B cell (primary cell): Measurements from ENCODE around the gene GPC4. TPM values are rescaled to one million over a fixed set of nuclear protein-coding genes. Genes with fewer than 3 reads are reported as not detected.

Experiments used
- ATAC-seq: fragments of 200-7000 bp; cut with Tn5 transposase; one replicate; pipeline ENCODE4 v1.10.0; 2021; ENCODE audit warnings: low read depth, mild to moderate bottlenecking, moderate number of reproducible peaks, moderate library complexity
- CTCF ChIA-PET: fragments of 350-600 bp; sonication (Branson Sonifier 250); formaldehyde crosslinking; loops from one replicate; lab custom pipeline; 2021; ENCODE audit warnings: antibody characterized with exemption, inconsistent platforms; lab: Charles Lee
- POLR2A ChIA-PET: fragments of 350-600 bp; sonication (Branson Sonifier 250); formaldehyde crosslinking; loops from one replicate; lab custom pipeline; 2021; ENCODE audit warnings: antibody characterized with exemption; lab: Charles Lee
- DNase-seq: peaks from one replicate; pipeline ENCODE4 v3.0.0; 2013
- H2AFZ ChIP-seq: 2 replicates; pipeline ENCODE4 v1.6.1; 2012; ENCODE audit warnings: mild to moderate bottlenecking, low read depth, low read length; ENCODE audit not compliant: insufficient read depth, poor library complexity, severe bottlenecking
- H3K27ac ChIP-seq, 2 donors: 1 replicate in 1 of 2; 2 replicates in 1 of 2; pipeline ENCODE4 v1.5.1; 2012 to 2013; ENCODE audit warnings: low read length in 2 of 2, mild to moderate bottlenecking in 2 of 2, moderate library complexity in 1 of 2
- H3K27me3 ChIP-seq, 4 experiments: fragments of 200-600 bp in 1 of 4; sonication (generic) in 1 of 4; replicated peaks in 1 of 4; 1 replicate in 2 of 4; 2 replicates in 2 of 4; pipeline versions ENCODE4 v1.6.1 to v1.7.0; 2013 to 2016; ENCODE audit warnings: low read length in 3 of 4, mild to moderate bottlenecking in 2 of 4, mixed read lengths in 1 of 4, moderate library complexity in 1 of 4; ENCODE audit not compliant: insufficient read depth in 4 of 4, control insufficient read depth in 3 of 4; ENCODE audit errors: control extremely low read depth in 1 of 4
- H3K36me3 ChIP-seq, 2 experiments: replicated peaks in 1 of 2; 1 replicate in 1 of 2; 2 replicates in 1 of 2; pipeline versions ENCODE4 v1.6.1 to v1.7.1; 2013; ENCODE audit warnings: low read length in 1 of 2; ENCODE audit not compliant: insufficient read depth in 2 of 2, control insufficient read depth in 1 of 2; ENCODE audit errors: control extremely low read depth in 1 of 2, extremely low read depth in 1 of 2
- H3K4me1 ChIP-seq, 2 donors: fragments of 200-600 bp in 1 of 2; sonication (generic) in 1 of 2; 1 replicate in 1 of 2; 2 replicates in 1 of 2; pipeline versions ENCODE4 v1.5.1 to v1.6.1; 2013 to 2017; ENCODE audit warnings: low read length in 2 of 2; ENCODE audit not compliant: control insufficient read depth in 2 of 2, insufficient read depth in 2 of 2
- H3K4me2 ChIP-seq: replicated peaks from 2 replicates; pipeline ENCODE3; 2012; ENCODE audit warnings: mild to moderate bottlenecking, low read depth, low read length; ENCODE audit not compliant: poor library complexity, severe bottlenecking
- H3K4me3 ChIP-seq, 5 experiments: fragments of 200-600 bp in 1 of 5; sonication (generic) in 1 of 5; 1 replicate in 3 of 5; 2 replicates in 2 of 5; pipeline versions ENCODE4 v1.5.1 to v1.7.0; 2011 to 2016; ENCODE audit warnings: low read length in 4 of 5, mild to moderate bottlenecking in 4 of 5, low read depth in 2 of 5, control low read depth in 1 of 5, moderate library complexity in 1 of 5; ENCODE audit not compliant: insufficient read depth in 1 of 5; ENCODE audit errors: control extremely low read depth in 1 of 5, extremely low read depth in 1 of 5
- H3K79me2 ChIP-seq: fragments of 200-600 bp; sonication (generic); one replicate; pipeline ENCODE4 v1.6.0; 2016; ENCODE audit warnings: low read length; ENCODE audit not compliant: control insufficient read depth, insufficient read depth
- H3K9ac ChIP-seq: fragments of 200-600 bp; sonication (generic); 2 replicates; pipeline ENCODE4 v1.6.1; 2017; ENCODE audit warnings: mild to moderate bottlenecking, low read length, moderate library complexity
- H3K9me3 ChIP-seq, 3 donors: one replicate each; pipeline versions ENCODE4 v1.6.1 to v1.7.1; 2013; ENCODE audit warnings: low read length in 2 of 3; ENCODE audit not compliant: control insufficient read depth in 2 of 3, insufficient read depth in 1 of 3; ENCODE audit errors: control extremely low read depth in 1 of 3
- H4K20me1 ChIP-seq: 2 replicates; pipeline ENCODE4 v1.6.0; 2012; ENCODE audit warnings: mild to moderate bottlenecking, low read length; ENCODE audit not compliant: insufficient read depth, control insufficient read depth, poor library complexity, severe bottlenecking
- H3K27ac Mint-ChIP-seq: one replicate; pipeline ENCODE4 v1.8.0; 2021; ENCODE audit warnings: mixed read lengths
- H3K27me3 Mint-ChIP-seq: one replicate; pipeline ENCODE4 v1.8.0; 2021; ENCODE audit warnings: mixed read lengths
- H3K4me1 Mint-ChIP-seq: one replicate; pipeline ENCODE4 v1.8.0; 2021; ENCODE audit warnings: mixed read lengths
- H3K4me3 Mint-ChIP-seq: one replicate; pipeline ENCODE4 v1.8.0; 2021; ENCODE audit warnings: mixed read lengths
- H3K9me3 Mint-ChIP-seq: one replicate; pipeline ENCODE4 v1.8.0; 2022; ENCODE audit warnings: mixed read lengths; ENCODE audit not compliant: insufficient read depth
- CTCF ChIP-seq: fragments of 200-600 bp; IDR thresholded peaks from one replicate; pipeline ENCODE4 v1.8.0; 2022; ENCODE audit warnings: antibody characterized with exemption, mild to moderate bottlenecking
- EZH2 ChIP-seq: IDR thresholded peaks from 2 replicates; pipeline ENCODE4 v1.6.1; 2012; ENCODE audit warnings: borderline replicate concordance, low read depth, mild to moderate bottlenecking, moderate library complexity, low read length; ENCODE audit not compliant: insufficient read depth, poor library complexity, severe bottlenecking
- WGBS: methylation state at CpG from one replicate; pipeline ENCODE4 v1.1.5; 2013; ENCODE audit warnings: missing lambda C conversion rate; ENCODE audit not compliant: insufficient coverage; 5-methylcytosine and 5-hydroxymethylcytosine counted together
- intact Hi-C: fragments of 100-400 bp; cut with micrococcal nuclease; formaldehyde crosslinking; loops from one replicate; pipeline ENCODE4 v1.10.0; 2022
- polyA plus RNA-seq: library from polyadenylated mRNA; depleted of rRNA; stranded (reverse); fragments of >200 nt; gene quantifications from 2 replicates; pipeline ENCODE4 v1.2.3, GENCODE V29; 2012
- total RNA-seq, 2 donors: library from RNA; stranded (reverse); fragments of 120-200 nt in 1 of 2; gene quantifications; 1 replicate in 1 of 2; 2 replicates in 1 of 2; pipeline versions ENCODE4 v1.2.3 to v1.2.4, GENCODE V29; 2013 to 2022

Gene GPC4
- total and polyA plus RNA-seq, 2 donors (not counting 1 experiment from before 2014, with no cell fraction given), result 0.30 to 0.47 TPM

DNA sequence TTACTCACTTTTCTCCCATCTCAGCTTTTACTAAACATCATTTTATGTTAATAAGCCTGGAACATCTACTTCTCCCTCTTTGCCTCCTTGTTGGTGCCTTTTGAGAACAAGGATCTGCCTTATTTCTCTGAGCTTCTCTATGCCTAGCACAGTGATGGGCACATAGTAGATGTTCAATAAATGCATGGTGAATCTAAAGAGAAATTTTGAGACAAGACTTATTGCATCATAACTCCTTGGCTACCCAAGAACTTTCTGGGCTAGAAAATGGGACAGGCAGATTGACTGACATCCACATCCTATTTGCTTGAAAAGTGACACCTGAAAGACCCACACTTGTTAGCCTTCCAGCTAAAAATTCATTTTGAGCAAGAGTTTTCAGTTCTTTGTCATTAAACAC, 109.9 kb downstream of the GPC4 start:
- no peak overlapping the region for H3K27ac ChIP-seq
- no peak overlapping the region for H3K4me3 ChIP-seq
- H3K4me1 ChIP-seq, result no peaks in the 10 kb centered on the region
- no peaks in the 10 kb centered on the region for H3K4me1 Mint-ChIP-seq
- no peak for ATAC-seq
- no peaks in the 10 kb centered on the region for H3K27me3 Mint-ChIP-seq
- no peak overlapping the region for H3K9ac ChIP-seq
- no peak for DNase-seq
- no peaks in the 10 kb centered on the region for H3K27me3 ChIP-seq
- no peaks in the 10 kb centered on the region for H3K9me3 ChIP-seq
- H2AFZ ChIP-seq, result no peak overlapping the region
- TF ChIP-seq CTCF, result no peak
- no peak for TF ChIP-seq EZH2
- no peaks in the 10 kb centered on the region for H3K79me2 ChIP-seq
- no peaks in the 10 kb centered on the region for H4K20me1 ChIP-seq
- no peaks in the 10 kb centered on the region for H3K36me3 ChIP-seq
- intact Hi-C loops, result no loop called here
- ChIA-PET CTCF (no interaction called here), POLR2A (no interaction called here)
- no peak overlapping the region for H3K27ac Mint-ChIP-seq
- H3K9me3 Mint-ChIP-seq, result no peaks in the 10 kb centered on the region
- H3K4me3 Mint-ChIP-seq, result no peak overlapping the region
- H3K4me2 ChIP-seq, result no peak overlapping the region

- TF ChIP-seq EZH2 (no peak), CTCF (no peak)
- Histone ChIP-seq H3K4me1 (no peaks in the 10 kb centered on the region), H2AFZ (no peak overlapping the region), H3K36me3 (no peaks in the 10 kb centered on the region), H3K9me3 (no peaks in the 10 kb centered on the region), H3K4me2 (no peak overlapping the region), H4K20me1 (no peaks in the 10 kb centered on the region), H3K9ac (no peak overlapping the region), H3K27me3 (no peaks in the 10 kb centered on the region), H3K4me3 (no peak overlapping the region), H3K27ac (no peak overlapping the region), H3K79me2 (no peaks in the 10 kb centered on the region)
- intact Hi-C loops, result no loop called here
- ATAC-seq (no peak), DNase-seq (no peak)
- CTCF ChIA-PET, result no interaction called here
- Mint-ChIP-seq H3K27me3 (no peaks in the 10 kb centered on the region), H3K4me3 (no peak overlapping the region), H3K9me3 (no peaks in the 10 kb centered on the region), H3K27ac (no peak overlapping the region), H3K4me1 (no peaks in the 10 kb centered on the region)
- POLR2A ChIA-PET, result no interaction called here
- 86% methylated on average over 1 of the region's 10 CpGs for WGBS
Measured at GRCh38 chrX:133302775-133303445, 112.4 kb downstream of the GPC4 start.
